Ishikawa (cell line): ENCODE data around the gene GJB1.

Experiments
- TF ChIP-seq, protein P1 (sequence below): IDR thresholded peaks from 2 replicates; pipeline ENCODE4 v1.6.1; 2012
- TF ChIP-seq, protein P2 (sequence below): IDR thresholded peaks from 2 replicates; pipeline ENCODE4 v1.6.1; 2012

DNA sequence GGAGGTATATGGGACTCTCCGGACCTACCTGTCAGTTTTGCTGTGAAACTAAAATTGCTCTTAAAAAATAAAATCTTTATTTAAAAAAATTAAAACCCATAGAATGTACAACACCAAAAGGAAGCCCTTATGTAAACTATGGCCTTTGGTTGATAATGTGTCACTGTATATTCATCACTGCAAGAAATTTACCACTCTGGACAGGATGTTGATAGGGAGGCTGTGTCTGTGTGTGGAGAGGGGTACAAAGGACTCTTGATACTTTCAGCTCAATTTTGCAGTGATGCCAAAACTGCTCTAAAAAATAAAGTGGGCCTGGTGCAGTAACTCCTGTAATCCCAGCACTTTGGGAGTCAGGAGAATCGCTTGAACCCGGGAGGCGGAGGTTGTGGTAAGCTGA is 33.8 kb downstream of the GJB1 start:
- TF ChIP-seq, protein P1, sequence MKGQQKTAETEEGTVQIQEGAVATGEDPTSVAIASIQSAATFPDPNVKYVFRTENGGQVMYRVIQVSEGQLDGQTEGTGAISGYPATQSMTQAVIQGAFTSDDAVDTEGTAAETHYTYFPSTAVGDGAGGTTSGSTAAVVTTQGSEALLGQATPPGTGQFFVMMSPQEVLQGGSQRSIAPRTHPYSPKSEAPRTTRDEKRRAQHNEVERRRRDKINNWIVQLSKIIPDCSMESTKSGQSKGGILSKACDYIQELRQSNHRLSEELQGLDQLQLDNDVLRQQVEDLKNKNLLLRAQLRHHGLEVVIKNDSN: no peak
- TF ChIP-seq, protein P2, sequence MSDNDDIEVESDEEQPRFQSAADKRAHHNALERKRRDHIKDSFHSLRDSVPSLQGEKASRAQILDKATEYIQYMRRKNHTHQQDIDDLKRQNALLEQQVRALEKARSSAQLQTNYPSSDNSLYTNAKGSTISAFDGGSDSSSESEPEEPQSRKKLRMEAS: no peak
